Spleen (tissue), 11 donors: ENCODE measurements around the gene RBM46. TPM values are rescaled to one million over a fixed set of nuclear protein-coding genes. Genes with fewer than 3 reads are reported as not detected.
A peak's percentile ranks its signal among the peaks of the same experiment; 100 is the strongest.

ENCODE experiments used
- DNase-seq: peaks from one replicate; pipeline ENCODE4 v3.0.0-alpha.2; 2020
- H3K27ac ChIP-seq, 8 donors: fragments of 200-600 bp; sonication (generic) in 7 of 8; 1 replicate in 4 of 8; 2 replicates in 4 of 8; pipeline versions ENCODE4 v1.5.0 to v1.8.0; 2016 to 2021; ENCODE audit warnings: inconsistent platforms in 4 of 8, mild to moderate bottlenecking in 4 of 8, moderate library complexity in 1 of 8
- H3K27me3 ChIP-seq, 7 donors: fragments of 200-600 bp; sonication (generic) in 6 of 7; replicated peaks in 1 of 7; 1 replicate in 4 of 7; 2 replicates in 3 of 7; pipeline versions ENCODE4 v1.5.0 to v1.8.0; 2016 to 2021; ENCODE audit warnings: inconsistent platforms in 3 of 7, mild to moderate bottlenecking in 1 of 7
- H3K36me3 ChIP-seq, 6 donors: fragments of 200-600 bp; sonication (generic) in 5 of 6; 1 replicate in 4 of 6; 2 replicates in 2 of 6; pipeline versions ENCODE4 v1.5.0 to v1.8.0; 2016 to 2021; ENCODE audit warnings: inconsistent platforms in 2 of 6
- H3K4me1 ChIP-seq, 6 donors: fragments of 200-600 bp; sonication (generic) in 5 of 6; 1 replicate in 3 of 6; 2 replicates in 3 of 6; pipeline versions ENCODE4 v1.5.0 to v1.8.0; 2016 to 2021; ENCODE audit warnings: inconsistent platforms in 3 of 6
- H3K4me3 ChIP-seq, 8 donors: fragments of 200-600 bp; sonication (generic) in 7 of 8; 1 replicate in 4 of 8; 2 replicates in 4 of 8; pipeline versions ENCODE4 v1.5.0 to v1.8.0; 2016 to 2021; ENCODE audit warnings: inconsistent platforms in 4 of 8, mild to moderate bottlenecking in 4 of 8, moderate library complexity in 2 of 8
- H3K9me3 ChIP-seq, 8 donors: fragments of 200-600 bp; sonication (generic) in 7 of 8; 1 replicate in 4 of 8; 2 replicates in 4 of 8; pipeline versions ENCODE4 v1.5.0 to v1.8.0; 2016 to 2021; ENCODE audit warnings: inconsistent platforms in 4 of 8
- CTCF ChIP-seq, 11 experiments: fragments of 200-600 bp in 7 of 11; fragments of 450-650 bp in 4 of 11; sonication (generic) in 4 of 11; IDR thresholded peaks in 8 of 11; conservative IDR thresholded peaks in 3 of 11; 1 replicate in 7 of 11; 2 replicates in 4 of 11; pipeline versions ENCODE4 v1.4.0 to v1.8.0; 2016 to 2021; ENCODE audit warnings: antibody characterized with exemption in 11 of 11, inconsistent platforms in 4 of 11, mild to moderate bottlenecking in 1 of 11
- POLR2A ChIP-seq, 3 donors: fragments of 450-650 bp; IDR thresholded peaks; one replicate each; pipeline ENCODE4 v1.5.1; 2017; ENCODE audit warnings: antibody characterized with exemption in 3 of 3, mild to moderate bottlenecking in 1 of 3
- POLR2AphosphoS5 ChIP-seq, 3 donors: sonication (generic); formaldehyde crosslinking; IDR thresholded peaks; one replicate each; pipeline ENCODE4 v1.5.1; 2017; ENCODE audit warnings: antibody characterized with exemption in 3 of 3
- WGBS, 5 donors: extraction: QIAGEN DNeasy Blood & Tissue Kit in 3 of 5; methylation state at CpG; one replicate each; pipeline versions ENCODE4 v1.1.5 to v1.1.7; 2013 to 2018; 5-methylcytosine and 5-hydroxymethylcytosine counted together
- intact Hi-C: fragments of 100-400 bp; cut with DNase I; formaldehyde crosslinking; loops from one replicate; pipeline ENCODE4 v1.15.0; 2023; ENCODE audit warnings: low total_unique reads
- polyA plus RNA-seq, 3 donors: library from polyadenylated mRNA; stranded (reverse); fragments of 200-250 nt; gene quantifications; one replicate each; pipeline ENCODE4 v1.2.1, GENCODE V29; 2013
- total RNA-seq, 7 donors: library from RNA; depleted of rRNA in 3 of 7; stranded (reverse); fragments of >200 nt in 3 of 7; fragmentation: NEBNext Ultra II Directional in 4 of 7; extraction: Animal tissue kit (Norgen Biotek cat#: 25700) in 4 of 7; gene quantifications; one replicate each; pipeline versions ENCODE4 v1.1.0 to v1.2.1, GENCODE V29; 2016 to 2021
- donor health status: healthy with polysubstance abuse.
- donor health status: DM: no; HTN: no; CAD: no; lungs with moderate emphysema.
- donor health status: DM: no; HTN: no; CAD: no.
- donor health status: Bipolar disorder and iron deficiency.
- donor health status: healthy.
- donor health status: DM: no; HTN: no; CAD: no.
- donor health status: DM: yes; HTN: yes; CAD: no.

The RBM46 gene
- total and polyA plus RNA-seq, 10 donors: 0.04 TPM; not detected in 9

GRCh38 chr4:154741922-154742850 lies 38.9 kb upstream of the RBM46 start:
- H3K27me3 ChIP-seq: peaks cover 0 to 80% (median 54%) of the 10 kb centered on the region in 7 donors
- no peaks in the 10 kb centered on the region for H3K9me3 ChIP-seq
- peaks cover 15 to 38% (median 35%) of the 10 kb centered on the region in 6 donors for H3K4me1 ChIP-seq
- H3K36me3 ChIP-seq: no peaks in the 10 kb centered on the region
- WGBS, 5 donors: 2 to 4% (median 3%) methylated on average over 49 of the region's 49 CpGs
- H3K4me3 ChIP-seq: peak overlapping the region in 7 of 8 donors; percentile 0 to 71 (median 43)
- intact Hi-C loops: no loop called here
- H3K27ac ChIP-seq: no peak overlapping the region
- TF ChIP-seq POLR2AphosphoS5 (IDR thresholded peaks at IDR 0.05) (no peak), POLR2A (IDR thresholded peaks at IDR 0.05) (no peak), CTCF (IDR thresholded peaks at IDR 0.05 in 8 of 11, conservative IDR thresholded peaks at IDR 0.05 in 3 of 11) (no peak)
- no peak for DNase-seq

GRCh38 chr4:154743683-154744340 lies 37.3 kb upstream of the RBM46 start, which contains the start of gene LRAT:
Gene LRAT (plus strand): TSS chr4:154744000. CDS start chr4:154744327, 327 bp downstream.
- H3K4me3 ChIP-seq: peak within 1 kb of the TSS; percentile 34 to 71 (median 49)
- intact Hi-C loops: no loop called here
- peak; percentile 75 for DNase-seq
- WGBS, 5 donors: 3 to 7% (median 4%) methylated on average over 29 to 55 of the region's 55 CpGs
- no peaks in the 10 kb centered on the region for H3K36me3 ChIP-seq
- H3K9me3 ChIP-seq: no peaks in the 10 kb centered on the region
- no peak for TF ChIP-seq POLR2AphosphoS5 (IDR thresholded peaks at IDR 0.05)
- no peak within 1 kb of the TSS for H3K27ac ChIP-seq
- H3K27me3 ChIP-seq: peaks cover 0 to 89% (median 61%) of the 10 kb centered on the region in 7 donors
- H3K4me1 ChIP-seq: peaks cover 15 to 38% (median 35%) of the 10 kb centered on the region in 6 donors

DNA sequence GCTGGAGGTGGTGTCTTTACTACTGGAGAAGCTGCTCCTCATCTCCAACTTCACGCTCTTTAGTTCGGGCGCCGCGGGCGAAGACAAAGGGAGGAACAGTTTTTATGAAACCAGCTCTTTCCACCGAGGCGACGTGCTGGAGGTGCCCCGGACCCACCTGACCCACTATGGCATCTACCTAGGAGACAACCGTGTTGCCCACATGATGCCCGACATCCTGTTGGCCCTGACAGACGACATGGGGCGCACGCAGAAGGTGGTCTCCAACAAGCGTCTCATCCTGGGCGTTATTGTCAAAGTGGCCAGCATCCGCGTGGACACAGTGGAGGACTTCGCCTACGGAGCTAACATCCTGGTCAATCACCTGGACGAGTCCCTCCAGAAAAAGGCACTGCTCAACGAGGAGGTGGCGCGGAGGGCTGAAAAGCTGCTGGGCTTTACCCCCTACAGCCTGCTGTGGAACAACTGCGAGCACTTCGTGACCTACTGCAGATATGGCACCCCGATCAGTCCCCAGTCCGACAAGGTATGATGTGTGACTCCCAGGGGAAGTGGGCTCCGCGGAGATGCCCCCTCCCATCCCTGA lies 36.6 kb upstream of the RBM46 start:
- Histone ChIP-seq H3K4me3 (peak overlapping the region; percentile 34 to 71 (median 49)), H3K36me3 (no peaks in the 10 kb centered on the region), H3K9me3 (no peaks in the 10 kb centered on the region), H3K4me1 (peaks cover 15 to 38% (median 35%) of the 10 kb centered on the region in 6 donors), H3K27me3 (peaks cover 0 to 89% (median 61%) of the 10 kb centered on the region in 7 donors), H3K27ac (no peak overlapping the region)
- 8 to 13% (median 10%) methylated on average over 27 to 31 of the region's 31 CpGs for WGBS, 5 donors
- intact Hi-C loops: no loop called here
- TF ChIP-seq POLR2A (IDR thresholded peaks at IDR 0.05): no peak
- TF ChIP-seq CTCF (IDR thresholded peaks at IDR 0.05 in 8 of 11, conservative IDR thresholded peaks at IDR 0.05 in 3 of 11): no peak
- TF ChIP-seq POLR2AphosphoS5 (IDR thresholded peaks at IDR 0.05): no peak
- DNase-seq: no peak

GRCh38 chr4:154757713-154758112 lies 23.4 kb upstream of the RBM46 start:
- intact Hi-C loops: no loop called here
- Histone ChIP-seq H3K27me3 (peaks cover 0 to 15% (median 0%) of the 10 kb centered on the region in 7 donors), H3K4me1 (no peaks in the 10 kb centered on the region), H3K27ac (no peak overlapping the region), H3K36me3 (no peaks in the 10 kb centered on the region), H3K9me3 (no peaks in the 10 kb centered on the region), H3K4me3 (no peak overlapping the region)
- TF ChIP-seq POLR2A (IDR thresholded peaks at IDR 0.05) (no peak), CTCF (IDR thresholded peaks at IDR 0.05 in 8 of 11, conservative IDR thresholded peaks at IDR 0.05 in 3 of 11) (no peak), POLR2AphosphoS5 (IDR thresholded peaks at IDR 0.05) (no peak)
- 69 to 80% (median 75%) methylated on average over 6 of the region's 6 CpGs for WGBS, 5 donors
- DNase-seq: no peak
